SKM-1 (cell line): ENCODE measurements around the gene PLA2G4B.
A peak's percentile ranks its signal among the peaks of the same experiment; 100 is the strongest.

Experiments used
- DNase-seq: peaks from one replicate; lab custom pipeline; 2025; ENCODE audit not compliant: unreplicated experiment; lab: John Stamatoyannopoulos, UW

Gene PLA2G4B

DNA sequence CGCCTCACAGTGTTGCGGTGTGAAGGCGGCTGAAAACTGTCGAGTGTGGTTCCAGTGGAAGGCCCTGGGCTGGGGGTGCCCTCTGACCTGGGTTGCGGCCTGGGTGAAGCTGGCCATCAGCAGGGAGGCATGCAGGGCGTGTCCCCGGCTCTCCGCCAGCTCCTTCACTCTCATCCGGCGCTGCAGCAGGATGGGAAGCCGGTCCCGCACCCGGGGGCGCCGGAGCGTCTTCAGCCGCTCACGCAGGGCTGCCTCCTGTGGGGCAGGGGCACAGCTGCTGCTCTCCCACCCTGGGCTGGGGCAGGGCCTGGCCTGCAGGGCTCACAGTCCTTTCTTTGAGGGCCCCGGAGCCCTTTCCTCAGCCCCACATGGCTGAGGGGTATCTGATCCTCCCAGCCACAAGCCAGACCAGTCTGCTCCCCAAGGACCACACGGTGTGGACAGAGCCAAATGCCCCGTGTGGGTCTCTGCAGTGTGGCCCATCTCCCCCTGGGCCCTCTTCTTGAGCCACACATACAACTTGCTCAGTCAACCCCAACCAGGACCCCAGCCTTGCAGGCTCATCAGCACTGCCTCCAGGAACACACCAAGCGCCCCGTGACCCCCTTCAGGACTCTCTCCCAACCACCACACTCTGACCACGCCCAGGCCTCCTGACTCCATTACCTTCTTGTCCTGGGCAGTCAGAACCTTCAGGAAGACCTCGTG, 28.4 kb downstream of the PLA2G4B start:
- DNase-seq = no peak

DNA sequence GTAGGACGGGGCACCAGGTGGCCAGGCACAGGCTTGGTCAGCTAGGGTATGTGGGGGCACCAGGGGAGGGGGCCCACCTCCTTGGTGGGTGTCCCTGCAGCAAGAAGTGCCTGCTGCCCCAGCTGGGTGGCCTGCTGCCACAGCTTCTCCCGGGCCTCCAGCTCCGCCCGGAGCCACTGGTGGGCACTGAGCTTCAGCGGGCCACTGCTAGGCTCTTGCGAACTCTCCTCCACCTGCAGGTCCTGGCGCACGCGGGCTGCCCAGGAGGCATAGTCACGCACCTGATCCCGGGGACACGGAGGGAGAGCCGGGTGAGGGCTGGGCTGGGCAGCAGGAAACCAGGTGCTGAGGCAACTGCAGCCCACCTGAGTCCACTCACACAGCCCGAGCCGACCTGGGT, 29.7 kb downstream of the PLA2G4B start:
- no peak for DNase-seq

- no peak for DNase-seq
Observed at GRCh38 chr15:41869770-41870688, 31.4 kb downstream of the PLA2G4B start.

- DNase-seq = no peak
Observed at GRCh38 chr15:41870689-41871081, 32.0 kb downstream of the PLA2G4B start.

DNA sequence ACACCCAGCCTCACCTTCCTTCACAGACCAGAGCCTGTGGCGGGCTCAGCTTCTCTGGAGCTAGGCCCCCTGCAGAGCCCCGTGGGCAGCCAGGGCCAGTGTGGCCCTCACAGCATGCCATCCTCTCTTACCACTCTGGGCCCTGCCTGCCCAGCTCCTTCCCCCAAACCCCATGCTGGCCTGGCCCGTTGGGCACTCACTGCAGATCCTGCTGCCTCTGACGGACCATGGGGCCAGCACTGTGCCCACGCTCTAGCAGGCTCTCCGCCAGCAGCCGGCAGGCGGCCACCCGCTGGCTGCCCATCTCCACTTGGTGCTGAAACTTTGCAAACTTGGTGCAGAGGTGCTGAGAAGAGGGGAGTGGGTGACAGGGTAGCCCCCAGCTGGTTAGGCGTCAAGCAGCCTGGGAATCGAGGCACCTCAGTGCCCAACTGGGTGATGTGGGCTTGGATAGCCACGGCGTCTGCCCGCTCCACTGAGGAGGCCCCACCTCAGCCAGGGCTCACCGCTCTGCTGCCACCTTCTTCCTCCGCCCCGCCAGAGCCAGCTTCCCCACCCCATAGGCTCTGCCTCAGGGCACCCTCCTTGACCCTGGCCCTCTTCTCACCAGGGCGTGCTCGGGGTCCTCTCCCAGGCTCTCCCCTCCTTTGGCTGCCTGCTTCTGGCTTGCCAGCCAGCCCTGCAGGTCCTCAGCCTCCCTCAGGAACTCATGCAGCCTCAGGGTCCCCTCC, 32.7 kb downstream of the PLA2G4B start:
- DNase-seq = no peak

DNA sequence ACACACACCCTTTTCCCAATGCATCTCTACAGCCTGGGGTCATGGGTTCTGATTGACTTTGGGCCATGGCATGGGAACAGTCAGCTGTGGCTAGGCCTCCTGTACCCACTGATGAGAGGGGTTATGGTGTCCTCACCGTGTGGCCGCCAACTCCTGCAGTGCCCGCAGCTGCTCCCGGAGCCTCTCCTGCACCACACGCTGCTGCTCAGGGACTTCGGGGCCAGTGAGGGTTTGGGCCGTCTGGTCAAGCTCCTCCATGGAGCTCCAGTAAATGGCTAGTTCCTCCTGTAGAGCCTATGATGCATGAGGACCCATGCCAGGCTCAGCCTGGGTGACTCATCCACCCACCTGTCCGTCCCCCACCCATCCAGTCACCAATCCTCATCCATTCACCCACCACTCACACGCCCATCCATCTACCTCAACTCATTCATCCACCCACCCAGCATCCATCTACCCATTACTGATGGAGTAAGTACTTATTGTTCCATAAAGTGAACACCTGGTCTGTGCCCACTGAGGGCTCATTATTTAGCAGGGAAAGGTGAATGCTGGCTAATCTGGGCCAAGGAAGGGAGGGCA, 33.6 kb downstream of the PLA2G4B start:
- DNase-seq = no peak

- DNase-seq = no peak
Observed at GRCh38 chr15:41873711-41874110, 35.1 kb downstream of the PLA2G4B start.

DNA sequence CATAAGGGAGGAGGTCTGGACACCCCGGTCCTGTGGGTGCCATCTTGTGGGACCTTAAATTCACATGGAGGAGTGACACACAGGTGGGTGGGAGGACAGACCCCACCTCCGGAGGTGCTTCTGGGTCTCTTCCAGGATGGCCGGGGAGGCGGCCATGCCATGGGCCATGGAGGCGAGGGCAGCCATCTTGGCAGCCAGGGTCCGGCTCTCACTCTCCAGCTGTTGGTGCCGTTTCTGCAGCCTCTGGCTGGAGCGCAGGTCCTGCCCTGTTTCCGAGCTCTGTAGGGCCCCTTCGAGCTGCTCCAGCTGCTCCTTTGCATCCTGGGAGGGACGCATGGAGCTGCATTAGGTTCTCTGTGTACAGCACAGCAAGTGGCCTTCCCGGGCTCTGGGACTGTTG, 36.1 kb downstream of the PLA2G4B start:
- no peak for DNase-seq

- DNase-seq = no peak
Observed at GRCh38 chr15:41876007-41876406, 37.4 kb downstream of the PLA2G4B start.

DNA sequence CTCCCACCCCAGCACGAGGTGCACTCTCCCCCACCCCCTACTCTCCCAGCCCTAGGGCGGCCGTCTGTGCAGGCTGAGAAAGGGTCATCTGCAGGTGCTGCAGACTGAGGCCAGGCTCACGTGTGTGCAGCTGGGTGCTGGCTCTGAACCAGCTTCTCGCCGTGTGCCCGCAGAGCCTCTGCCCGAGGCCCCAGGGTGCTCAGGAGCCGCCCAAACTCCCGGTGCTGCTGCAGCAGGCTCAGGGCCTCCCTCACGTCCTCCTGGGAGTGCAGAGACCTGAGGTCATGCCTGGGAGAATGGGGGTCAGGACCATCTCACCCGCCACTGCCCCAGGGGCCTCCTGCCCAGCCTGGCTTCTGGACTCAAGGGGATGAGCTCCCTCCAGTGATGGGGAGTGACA, 38.0 kb downstream of the PLA2G4B start:
- DNase-seq = no peak

- DNase-seq = no peak
Observed at GRCh38 chr15:41877631-41878354, 39.1 kb downstream of the PLA2G4B start.

DNA sequence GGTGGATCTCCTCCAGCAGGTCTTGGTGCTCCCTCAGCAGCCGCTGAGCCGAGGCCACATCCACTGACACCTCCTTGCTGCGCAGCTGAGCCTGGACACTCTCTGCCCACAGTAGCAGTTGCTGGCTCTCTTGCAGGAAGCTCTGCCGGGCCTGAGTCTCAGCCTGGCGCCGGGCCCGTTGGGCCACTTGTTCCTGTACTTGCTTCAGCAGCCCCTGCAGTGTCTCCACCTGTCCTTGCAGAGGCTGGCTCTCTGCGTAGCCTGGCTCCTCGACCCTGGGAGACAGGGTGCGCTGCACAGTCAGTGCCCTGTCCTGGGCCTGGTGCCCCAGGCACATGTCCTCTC, 39.7 kb downstream of the PLA2G4B start:
- DNase-seq = no peak

- no peak for DNase-seq
Observed at GRCh38 chr15:41879321-41879845, 40.7 kb downstream of the PLA2G4B start.

DNA sequence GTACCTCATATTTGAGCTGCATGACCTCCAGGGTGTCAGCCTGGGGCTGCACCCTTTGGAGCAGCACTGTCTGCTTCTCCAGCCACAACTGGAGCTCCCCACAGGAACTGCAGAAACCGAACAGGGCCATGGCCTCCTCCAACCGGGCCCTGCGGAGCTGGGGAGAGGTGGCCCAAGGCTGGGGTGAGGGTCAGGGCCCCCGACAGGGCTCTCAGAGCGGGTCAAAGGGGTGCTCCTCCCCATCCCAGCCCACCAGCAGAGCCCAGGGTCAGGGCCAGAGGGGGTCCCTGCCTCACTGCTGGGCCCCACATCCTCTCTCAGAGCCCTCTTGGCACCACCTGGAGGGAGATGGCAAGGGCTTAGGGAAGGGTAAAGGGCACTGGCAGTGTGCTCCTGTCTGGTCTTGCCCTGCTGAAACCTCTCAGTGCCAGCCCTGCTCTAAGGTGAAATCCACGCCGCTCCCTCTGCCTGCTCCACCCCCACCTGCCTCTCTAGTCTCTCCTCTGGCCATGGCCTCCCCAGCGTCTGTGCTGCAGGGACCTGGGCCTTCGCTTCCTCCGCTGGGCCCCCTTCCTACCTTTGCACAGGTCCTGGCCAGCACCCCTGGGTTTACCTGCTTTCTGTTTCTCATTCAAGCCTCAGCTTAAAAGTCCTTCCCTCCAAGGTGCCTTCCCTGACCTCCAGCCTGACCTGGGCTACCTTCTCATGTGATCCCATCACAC, 41.7 kb downstream of the PLA2G4B start:
- no peak for DNase-seq

GRCh38 chr15:41881086-41881485, 42.4 kb downstream of the PLA2G4B start:
- DNase-seq = no peak

DNA sequence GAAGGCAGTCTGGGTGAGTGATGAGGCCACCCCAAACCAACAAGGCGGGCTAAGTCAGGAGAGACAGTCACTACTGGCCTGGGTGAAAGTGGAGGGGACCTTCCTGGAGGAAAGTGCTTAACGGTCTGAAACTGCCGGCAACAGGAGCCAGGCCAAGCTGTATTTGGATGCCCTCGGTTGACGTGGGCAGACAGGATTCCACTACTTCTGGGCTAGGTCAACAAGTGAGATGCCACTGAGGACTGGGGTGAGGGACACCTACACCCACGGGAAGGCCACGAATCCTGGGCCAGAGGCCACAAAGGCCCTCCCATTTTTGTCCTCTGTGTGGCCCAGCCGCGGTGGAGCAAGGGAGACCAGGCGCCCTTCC, 42.9 kb downstream of the PLA2G4B start:
- DNase-seq = no peak

DNA sequence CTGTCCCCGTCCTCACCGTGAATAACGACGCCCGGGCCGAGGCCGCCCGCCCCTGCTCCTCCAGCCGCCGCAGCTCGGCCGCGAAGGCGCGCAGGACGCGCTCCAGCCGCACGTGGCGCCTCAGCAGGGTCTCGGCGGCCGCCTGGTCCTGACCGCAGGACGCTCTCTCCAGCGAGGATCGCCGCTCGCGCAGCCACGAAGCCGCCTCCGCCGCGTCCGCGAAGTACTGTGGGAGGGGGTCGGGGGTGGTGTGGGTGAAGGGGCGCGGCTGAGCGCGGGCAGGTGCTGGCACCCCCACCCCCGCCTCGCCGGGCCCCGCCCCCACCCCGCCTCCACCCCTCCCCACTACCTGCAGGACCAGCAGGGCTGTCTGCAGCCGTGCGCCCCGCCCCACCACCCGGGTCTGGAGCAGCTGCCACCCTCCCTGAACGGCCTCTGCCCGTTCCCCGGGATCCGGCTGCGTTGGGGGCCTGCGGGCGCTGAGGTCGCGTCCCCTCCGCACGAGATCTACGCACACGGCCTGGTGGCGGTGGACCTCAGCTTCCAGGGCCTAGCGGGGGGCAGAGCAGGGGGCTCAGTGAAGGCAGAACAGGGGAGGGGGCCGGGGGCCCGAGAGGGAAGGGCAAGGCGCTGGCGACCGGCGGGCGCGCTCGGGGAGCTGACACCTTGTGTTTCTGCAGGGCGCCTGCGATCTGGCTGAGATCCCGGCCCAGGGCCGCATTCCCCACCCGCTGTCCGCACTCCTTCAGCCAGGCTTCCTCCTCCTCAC, 43.5 kb downstream of the PLA2G4B start:
- no peak for DNase-seq

GRCh38 chr15:41882689-41883483, 44.2 kb downstream of the PLA2G4B start:
- DNase-seq = peak; percentile 19

DNA sequence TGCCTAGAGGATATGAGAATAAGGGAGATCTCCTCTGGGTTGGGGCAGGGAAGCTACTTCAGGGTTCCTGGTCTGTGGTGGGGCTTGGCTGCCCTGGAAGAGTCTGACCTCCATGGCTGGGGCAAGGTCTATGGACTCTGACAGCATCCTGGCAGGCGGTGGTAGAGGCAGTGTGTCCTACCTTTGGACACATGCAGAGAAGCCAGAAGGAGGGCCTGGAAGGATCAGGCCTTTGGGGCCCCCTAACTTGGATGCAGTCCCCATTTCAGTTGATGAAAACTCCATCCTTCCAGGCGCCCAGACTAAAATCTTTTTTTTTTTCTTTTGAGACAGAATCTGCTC, 44.8 kb downstream of the PLA2G4B start:
- DNase-seq = no peak
